Smooth muscle cell (in vitro differentiated cells): ENCODE results near the gene PDGFC. TPM values are rescaled to one million over a fixed set of nuclear protein-coding genes. Genes with fewer than 3 reads are reported as not detected.

Experiments used
- DNase-seq: peaks from one replicate; lab custom pipeline; 2025; ENCODE audit not compliant: unreplicated experiment; lab: John Stamatoyannopoulos, UW
- H2AFZ ChIP-seq: fragments of 200-600 bp; sonication (generic); 2 replicates; pipeline ENCODE4 v1.6.0; 2016; ENCODE audit warnings: antibody characterized with exemption, low read depth, mild to moderate bottlenecking
- H3F3A ChIP-seq: fragments of 200-600 bp; sonication (generic); 2 replicates; pipeline ENCODE4 v1.6.0; 2017; ENCODE audit warnings: antibody characterized with exemption, low read depth
- H3K27ac ChIP-seq: fragments of 200-600 bp; sonication (generic); 2 replicates; pipeline ENCODE4 v1.5.1; 2016; ENCODE audit warnings: low read depth, mild to moderate bottlenecking
- H3K27me3 ChIP-seq: fragments of 200-600 bp; sonication (generic); 2 replicates; pipeline ENCODE4 v1.6.1; 2016; ENCODE audit warnings: low read depth, mild to moderate bottlenecking
- H3K36me3 ChIP-seq: fragments of 200-600 bp; sonication (generic); 2 replicates; pipeline ENCODE4 v1.5.1; 2016; ENCODE audit warnings: low read depth
- H3K4me1 ChIP-seq: fragments of 200-600 bp; sonication (generic); 2 replicates; pipeline ENCODE4 v1.5.1; 2016; ENCODE audit warnings: low read depth
- H3K4me2 ChIP-seq: fragments of 200-600 bp; sonication (generic); 2 replicates; pipeline ENCODE4 v1.6.0; 2016; ENCODE audit warnings: mild to moderate bottlenecking
- H3K4me3 ChIP-seq: fragments of 200-600 bp; sonication (generic); 2 replicates; pipeline ENCODE4 v1.5.1; 2016; ENCODE audit warnings: mild to moderate bottlenecking
- H3K79me2 ChIP-seq: fragments of 200-600 bp; sonication (generic); 2 replicates; pipeline ENCODE4 v1.6.0; 2016; ENCODE audit warnings: low read depth, mild to moderate bottlenecking
- H3K9ac ChIP-seq: fragments of 200-600 bp; sonication (generic); 2 replicates; pipeline ENCODE4 v1.6.0; 2016; ENCODE audit warnings: low read depth
- H3K9me3 ChIP-seq: fragments of 200-600 bp; sonication (generic); replicated peaks from 2 replicates; pipeline ENCODE4 v1.5.1; 2016; ENCODE audit warnings: low read depth
- H4K20me1 ChIP-seq: fragments of 200-600 bp; sonication (generic); 2 replicates; pipeline ENCODE4 v1.6.0; 2016; ENCODE audit warnings: low read depth
- CTCF ChIP-seq: fragments of 200-600 bp; sonication (generic); IDR thresholded peaks from 2 replicates; pipeline ENCODE4 v1.5.1; 2017; ENCODE audit warnings: borderline replicate concordance, mild to moderate bottlenecking, antibody characterized with exemption; ENCODE audit not compliant: insufficient read depth, poor library complexity, severe bottlenecking
- WGBS: methylation state at CpG from one replicate; pipeline ENCODE4 v1.1.7; 2016; ENCODE audit warnings: low lambda C conversion rate; 5-methylcytosine and 5-hydroxymethylcytosine counted together
- polyA plus RNA-seq: library from polyadenylated mRNA; unstranded; fragments of >200 nt; fragmentation: Nextera tagmentation; extraction: Ambion mirVana; gene quantifications from 2 replicates; pipeline ENCODE4 v1.2.1, GENCODE V29; 2016
- total RNA-seq: library from RNA; depleted of rRNA; stranded (reverse); fragments of >200 nt; gene quantifications from 2 replicates; pipeline ENCODE4 v1.2.3, GENCODE V29; 2014

Gene PDGFC
- total and polyA plus RNA-seq, 2 experiments from 2014 or later: 56.5 to 135 TPM

- Histone ChIP-seq H3K79me2 (peaks cover 92% of the 10 kb centered on the region), H3K4me2 (peak overlapping the region; percentile 58), H3K9ac (no peak overlapping the region), H2AFZ (no peak overlapping the region), H3K27me3 (no peaks in the 10 kb centered on the region), H3K4me3 (no peak overlapping the region), H3K36me3 (no peaks in the 10 kb centered on the region), H3K27ac (peak overlapping the region; percentile 99), H4K20me1 (no peaks in the 10 kb centered on the region), H3F3A (peaks cover 17% of the 10 kb centered on the region), H3K9me3 (no peaks in the 10 kb centered on the region), H3K4me1 (peaks cover 29% of the 10 kb centered on the region)
- 93% methylated on average over 5 of the region's 5 CpGs for WGBS
- TF ChIP-seq CTCF: no peak
- DNase-seq: no peak
Observed at GRCh38 chr4:156950090-156950489, 21.5 kb downstream of the PDGFC start.

GRCh38 chr4:156949373-156949814 is 22.2 kb downstream of the PDGFC start:
- Histone ChIP-seq H3F3A (peaks cover 17% of the 10 kb centered on the region), H3K4me1 (peaks cover 29% of the 10 kb centered on the region), H2AFZ (no peak overlapping the region), H3K36me3 (no peaks in the 10 kb centered on the region), H3K27me3 (no peaks in the 10 kb centered on the region), H3K79me2 (peaks cover 92% of the 10 kb centered on the region), H3K4me3 (no peak overlapping the region), H3K4me2 (peak overlapping the region; percentile 58), H3K27ac (peak overlapping the region; percentile 99), H3K9me3 (no peaks in the 10 kb centered on the region), H4K20me1 (no peaks in the 10 kb centered on the region), H3K9ac (no peak overlapping the region)
- no peak for DNase-seq
- WGBS: 66% methylated on average over 2 of the region's 2 CpGs
- TF ChIP-seq CTCF: no peak

- peaks cover 29% of the 10 kb centered on the region for H3K4me1 ChIP-seq
- H3K27me3 ChIP-seq: no peaks in the 10 kb centered on the region
- no peak overlapping the region for H3K4me3 ChIP-seq
- no peaks in the 10 kb centered on the region for H3K36me3 ChIP-seq
- H3K9ac ChIP-seq: no peak overlapping the region
- WGBS: 59% methylated on average over 3 of the region's 3 CpGs
- H3K27ac ChIP-seq: peak overlapping the region; percentile 99
- H3K4me2 ChIP-seq: peak overlapping the region; percentile 58
- no peak for TF ChIP-seq CTCF
- no peaks in the 10 kb centered on the region for H3K9me3 ChIP-seq
- peaks cover 92% of the 10 kb centered on the region for H3K79me2 ChIP-seq
- H2AFZ ChIP-seq: no peak overlapping the region
- DNase-seq: no peak
- H3F3A ChIP-seq: peaks cover 17% of the 10 kb centered on the region
- H4K20me1 ChIP-seq: no peaks in the 10 kb centered on the region
Observed at GRCh38 chr4:156948738-156949137, 22.9 kb downstream of the PDGFC start.

GRCh38 chr4:156948133-156948532 is 23.5 kb downstream of the PDGFC start:
- Histone ChIP-seq H3K4me1 (peaks cover 29% of the 10 kb centered on the region), H3K27me3 (no peaks in the 10 kb centered on the region), H3F3A (peaks cover 17% of the 10 kb centered on the region), H3K4me3 (no peak overlapping the region), H3K4me2 (no peak overlapping the region), H3K27ac (peak overlapping the region; percentile 99), H4K20me1 (no peaks in the 10 kb centered on the region), H3K9ac (peak overlapping the region; percentile 85), H3K9me3 (no peaks in the 10 kb centered on the region), H3K36me3 (no peaks in the 10 kb centered on the region), H3K79me2 (peaks cover 92% of the 10 kb centered on the region), H2AFZ (no peak overlapping the region)
- WGBS: 90% methylated on average over 6 of the region's 6 CpGs
- DNase-seq: no peak
- TF ChIP-seq CTCF: no peak
